Globus pallidus (tissue), 1 donor: Measurements from ENCODE around the gene HERC2.
"Not testable (repeated sequence)": the region's sequence is repeated elsewhere in the genome, so short reads cannot be mapped to it uniquely, and the experiment has no call there.

Experiments used
- DNase-seq: peaks from one replicate; pipeline ENCODE4 v3.0.0-alpha.2; 2015; ENCODE audit warnings: low spot score

The HERC2 gene

GRCh38 chr15:28322129-28322588 is at the start of gene HERC2:
Gene HERC2, minus strand, starts transcription at chr15:28322179. Its CDS starts 746 bp downstream, at chr15:28321433.
- not testable (repeated sequence) for DNase-seq

DNA sequence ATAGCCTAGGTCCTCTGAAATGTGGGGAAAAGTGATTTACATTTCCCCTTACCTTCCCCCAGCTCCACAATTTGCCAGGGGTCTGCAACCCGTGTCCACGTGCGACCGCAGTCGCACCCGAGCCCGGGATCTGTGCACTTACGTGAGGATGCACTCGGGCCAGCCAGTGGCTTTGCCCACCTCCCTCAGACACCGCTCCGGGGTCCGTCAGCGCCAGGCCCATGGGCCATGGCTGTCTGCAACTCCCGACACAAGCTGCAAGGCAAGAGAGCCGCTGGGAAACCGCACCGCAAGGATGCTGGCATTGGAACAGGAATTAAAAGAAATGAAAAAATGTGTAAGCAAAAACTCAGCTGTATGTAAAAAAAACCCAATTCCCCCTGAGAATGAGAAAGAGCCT is 43.5 kb upstream of the HERC2 start:
- not testable (repeated sequence) for DNase-seq

DNA sequence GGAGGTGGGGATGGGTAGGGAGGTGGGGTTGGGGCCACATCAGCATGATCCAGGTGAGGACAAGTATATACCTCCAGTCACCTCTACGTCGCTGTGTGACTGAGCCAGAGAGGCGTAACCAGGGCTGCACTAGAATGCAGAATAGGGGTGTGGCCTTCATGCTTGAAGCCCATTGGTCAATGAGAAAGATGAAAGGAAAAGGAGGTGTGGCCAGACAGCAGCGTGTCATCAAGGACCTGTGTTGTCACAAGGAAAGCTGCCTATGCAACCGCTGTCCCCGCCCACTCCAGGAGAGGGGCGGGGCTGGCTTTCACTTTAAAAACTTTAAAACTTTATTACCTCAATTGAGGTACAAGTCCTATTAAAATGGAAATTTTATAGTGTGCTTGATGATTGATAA is 36.0 kb upstream of the HERC2 start, which contains the start of gene GOLGA6L24:
GOLGA6L24 (minus strand) TSS at position 101 of the 400 bp plus-strand sequence; CDS start at position 40, 61 bp downstream.
- not testable (repeated sequence) for DNase-seq

DNA sequence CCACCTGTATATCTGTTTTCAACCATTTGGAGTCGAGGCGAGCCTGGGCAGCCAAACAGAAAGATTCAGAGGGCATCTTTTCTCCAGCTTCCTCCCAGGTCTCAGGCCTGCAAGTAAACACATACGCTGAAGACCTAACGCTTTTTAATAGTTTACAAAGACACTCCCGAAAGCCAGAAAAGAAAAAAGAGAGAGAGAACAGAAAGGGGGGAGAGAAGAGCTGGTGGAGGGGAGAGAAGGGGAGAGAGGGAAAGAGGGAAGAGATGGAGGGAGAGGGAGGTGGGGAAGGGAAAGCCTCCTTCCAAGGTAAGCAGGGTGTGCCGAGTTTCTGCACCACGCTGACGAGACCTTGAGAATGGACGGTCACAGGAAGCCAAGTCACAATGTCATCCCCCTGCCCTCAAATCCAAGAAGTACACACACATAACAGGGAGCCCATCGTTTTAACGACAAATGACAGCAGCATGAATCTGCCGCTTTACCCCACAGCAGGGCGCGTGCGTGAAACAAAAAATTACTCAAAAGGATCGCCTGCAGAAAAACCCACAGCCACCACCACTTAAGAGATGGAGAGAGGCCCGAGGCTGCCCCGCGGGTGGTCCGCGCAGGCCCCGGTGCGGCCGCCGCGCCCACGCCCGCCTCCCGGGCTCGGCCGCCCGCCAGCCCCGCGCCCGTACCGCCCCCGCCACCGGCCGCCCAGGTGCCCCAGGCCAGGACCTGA is 461 bp downstream of the HERC2 start:
- DNase-seq, result not testable (repeated sequence)

DNA sequence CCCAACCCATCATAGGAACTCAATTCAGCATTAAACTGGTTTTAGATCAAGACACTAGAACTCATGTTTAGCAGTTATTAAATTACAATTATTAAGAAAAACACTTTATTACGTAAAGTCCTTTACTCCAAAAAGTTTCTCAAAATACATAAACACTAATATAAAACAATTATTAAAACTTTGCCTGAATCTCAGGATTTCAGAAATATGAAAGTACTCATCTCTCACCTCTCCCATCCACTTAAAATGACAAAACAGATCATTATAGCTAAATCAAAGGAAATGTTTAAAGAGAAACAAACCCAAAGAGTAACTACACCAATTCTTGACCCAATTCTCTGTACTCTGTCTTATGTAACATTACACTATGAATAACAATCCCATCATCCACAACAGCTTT is 2.3 kb downstream of the HERC2 start:
- not testable (repeated sequence) for DNase-seq

- not testable (repeated sequence) for DNase-seq
Observed at GRCh38 chr15:28318828-28319227, 3.2 kb downstream of the HERC2 start.

GRCh38 chr15:28318122-28318521 is 3.9 kb downstream of the HERC2 start:
- not testable (repeated sequence) for DNase-seq

DNA sequence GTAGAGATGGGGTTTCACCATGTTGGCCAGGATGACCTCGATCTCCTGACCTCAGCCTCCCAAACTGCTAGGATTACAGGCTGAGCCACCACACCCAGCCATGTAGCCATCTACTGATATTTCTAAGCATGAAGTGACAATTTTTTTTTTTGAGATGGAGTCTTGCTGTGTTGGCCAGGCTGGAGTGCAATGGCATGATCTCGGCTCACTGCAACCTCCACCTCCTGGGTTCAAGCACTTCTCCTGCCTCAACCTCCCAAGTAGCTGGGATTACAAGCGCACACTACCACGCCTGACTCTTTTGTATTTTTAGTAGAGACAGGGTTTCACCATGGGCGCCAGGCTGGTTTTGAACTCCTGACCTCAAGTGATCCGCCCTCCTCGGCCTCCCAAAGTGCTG is 5.0 kb downstream of the HERC2 start:
- not testable (repeated sequence) for DNase-seq

- DNase-seq, result not testable (repeated sequence)
Observed at GRCh38 chr15:28310454-28310853, 11.5 kb downstream of the HERC2 start.

GRCh38 chr15:28308718-28309117 is 13.3 kb downstream of the HERC2 start:
- not testable (repeated sequence) for DNase-seq

DNA sequence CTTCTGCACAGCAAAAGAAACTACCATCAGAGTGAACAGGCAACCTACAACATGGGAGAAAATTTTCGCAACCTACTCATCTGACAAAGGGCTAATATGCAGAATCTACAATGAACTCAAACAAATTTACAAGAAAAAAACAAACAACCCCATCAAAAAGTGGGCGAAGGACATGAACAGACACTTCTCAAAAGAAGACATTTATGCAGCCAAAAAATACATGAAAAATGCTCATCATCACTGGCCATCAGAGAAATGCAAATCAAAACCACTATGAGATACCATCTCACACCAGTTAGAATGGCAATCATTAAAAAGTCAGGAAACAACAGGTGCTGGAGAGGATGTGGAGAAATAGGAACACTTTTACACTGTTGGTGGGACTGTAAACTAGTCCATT is 16.3 kb downstream of the HERC2 start:
- not testable (repeated sequence) for DNase-seq

DNA sequence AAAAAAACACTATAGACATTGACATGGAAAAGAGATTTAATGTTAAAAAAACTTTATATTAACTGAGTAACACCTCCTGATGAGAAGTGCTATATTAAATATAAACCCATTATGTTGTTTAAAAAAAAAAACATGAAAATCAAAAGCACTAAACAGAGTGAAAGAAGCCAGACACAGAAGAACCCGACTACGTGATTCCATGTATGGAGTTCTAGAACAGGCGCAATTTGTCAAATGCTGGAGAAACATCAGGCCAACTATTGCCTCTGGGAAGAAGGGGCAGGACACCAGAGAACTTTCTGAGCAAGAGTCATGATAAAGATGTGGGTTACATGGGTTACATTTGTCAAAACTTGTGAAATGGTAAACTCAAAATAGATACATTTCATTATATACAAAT is 24.5 kb downstream of the HERC2 start:
- DNase-seq, result not testable (repeated sequence)

DNA sequence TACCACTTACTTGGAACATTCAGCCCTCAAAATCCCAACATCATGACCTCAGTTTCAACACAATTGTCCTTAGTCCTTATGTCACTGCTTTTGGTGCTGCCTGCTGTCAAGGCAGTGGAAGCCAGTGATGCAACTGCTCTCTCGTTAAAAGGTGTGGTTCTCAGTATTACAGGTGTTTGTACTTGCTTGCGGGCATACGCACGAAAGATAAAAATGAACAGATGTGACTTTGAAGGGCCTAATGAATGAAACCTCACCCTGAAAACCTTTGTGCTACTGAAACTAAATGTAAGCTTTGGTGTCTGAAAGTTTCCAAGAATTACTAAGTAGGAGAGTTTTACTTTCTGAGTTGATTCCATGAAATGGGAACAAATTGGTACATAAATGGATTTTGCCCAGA is 25.2 kb downstream of the HERC2 start:
- DNase-seq, result not testable (repeated sequence)

GRCh38 chr15:28295009-28295563 is 26.9 kb downstream of the HERC2 start:
- not testable (repeated sequence) for DNase-seq

DNA sequence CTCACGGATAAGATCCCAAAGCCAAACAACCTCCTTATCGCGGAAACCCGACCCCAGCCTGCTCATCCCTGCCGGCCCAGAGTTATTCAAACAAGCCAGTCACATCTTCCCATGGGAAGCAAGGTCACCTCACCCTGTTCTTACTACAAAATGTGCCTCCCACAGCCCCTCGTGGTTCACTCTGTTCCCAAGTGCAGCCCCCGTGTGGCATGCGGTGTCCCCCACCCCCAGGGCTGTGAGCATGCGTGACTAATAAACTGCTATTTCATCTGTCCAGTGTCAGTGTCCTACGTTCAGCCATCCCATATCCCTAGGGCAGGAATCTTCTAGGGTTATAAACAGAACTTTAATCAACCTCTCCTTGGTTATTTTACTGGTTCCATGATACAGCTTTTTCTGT is 27.4 kb downstream of the HERC2 start:
- not testable (repeated sequence) for DNase-seq

- DNase-seq, result no peak
Observed at GRCh38 chr15:28289694-28290463, 32.1 kb downstream of the HERC2 start.

GRCh38 chr15:28288830-28289693 is 32.9 kb downstream of the HERC2 start:
- not testable (repeated sequence) for DNase-seq

- not testable (repeated sequence) for DNase-seq
Observed at GRCh38 chr15:28286659-28287058, 35.3 kb downstream of the HERC2 start.

DNA sequence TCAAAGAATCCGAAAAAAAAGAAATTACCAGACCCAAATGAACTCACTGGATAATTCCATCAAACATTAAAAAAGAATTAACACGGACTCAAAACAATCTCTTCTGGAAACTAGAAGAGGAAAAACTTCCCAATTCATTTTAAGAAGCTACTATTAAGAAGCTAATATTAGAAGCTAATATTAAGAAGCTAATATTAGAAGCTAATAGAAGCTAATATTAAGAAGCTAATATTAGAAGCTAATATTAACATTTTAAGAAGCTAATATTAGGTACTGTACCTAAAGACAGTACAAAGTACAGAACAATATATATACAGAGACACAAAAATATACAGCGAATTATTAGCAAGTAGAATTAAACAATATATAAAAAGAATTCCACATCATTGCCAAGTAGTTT is 35.9 kb downstream of the HERC2 start:
- DNase-seq, result no peak

- no peak for DNase-seq
Observed at GRCh38 chr15:28281876-28282275, 40.1 kb downstream of the HERC2 start.

GRCh38 chr15:28274635-28275034 is 47.3 kb downstream of the HERC2 start:
- no peak for DNase-seq
